Caco-2 (cell line): ENCODE data around the gene ANO3. TPM values are rescaled to one million over a fixed set of nuclear protein-coding genes. Genes with fewer than 3 reads are reported as not detected.

Experiments
- BruUV-seq: library from RNA; stranded (reverse); fragments of 400-500 nt; replicated peaks from 2 replicates; lab custom pipeline; 2021; lab: Mats Ljungman, UMichigan
- CTCF ChIA-PET: fragments of 300-600 bp; sonication (Branson Sonifier 250); formaldehyde crosslinking; loops from one replicate; lab custom pipeline; 2022; ENCODE audit warnings: antibody characterized with exemption; lab: Charles Lee
- POLR2A ChIA-PET: fragments of 300-600 bp; sonication (Branson Sonifier 250); formaldehyde crosslinking; loops from one replicate; lab custom pipeline; 2022; ENCODE audit warnings: antibody characterized with exemption; lab: Charles Lee
- DNase-seq, 2 experiments: peaks; one replicate each; pipeline versions ENCODE4 v3.0.0 to v3.0.0-alpha.2; 2020 to 2022
- H3K27me3 ChIP-seq: replicated peaks from 2 replicates; pipeline ENCODE4 v1.6.0; 2011; ENCODE audit warnings: low read length; ENCODE audit not compliant: control insufficient read depth, insufficient read depth
- H3K36me3 ChIP-seq: 2 replicates; pipeline ENCODE4 v1.5.1; 2011; ENCODE audit warnings: low read length; ENCODE audit not compliant: control insufficient read depth, insufficient read depth
- H3K4me1 ChIP-seq: fragments of 250-450 bp; sonication (Bioruptor Pico); 2 replicates; pipeline ENCODE4 v1.5.1; 2020; ENCODE audit warnings: mild to moderate bottlenecking
- H3K4me3 ChIP-seq: 2 replicates; pipeline ENCODE4 v1.5.1; 2011; ENCODE audit warnings: low read depth, mild to moderate bottlenecking, control low read depth, low read length
- H3K9me3 ChIP-seq: fragments of 250-450 bp; sonication (Bioruptor Pico); 2 replicates; pipeline ENCODE4 v1.5.1; 2020; ENCODE audit warnings: mild to moderate bottlenecking, moderate library complexity
- H3K27ac Mint-ChIP-seq: one replicate; pipeline ENCODE4 v1.8.0; 2022; ENCODE audit warnings: mixed read lengths; ENCODE audit not compliant: unreplicated experiment
- H3K27me3 Mint-ChIP-seq: one replicate; pipeline ENCODE4 v1.8.0; 2022; ENCODE audit warnings: mixed read lengths; ENCODE audit not compliant: insufficient read depth, unreplicated experiment
- H3K36me3 Mint-ChIP-seq: one replicate; pipeline ENCODE4 v1.8.0; 2022; ENCODE audit warnings: mild to moderate bottlenecking, mixed read lengths; ENCODE audit not compliant: insufficient read depth, unreplicated experiment
- H3K4me1 Mint-ChIP-seq: one replicate; pipeline ENCODE4 v1.8.0; 2022; ENCODE audit warnings: low read depth, mixed read lengths; ENCODE audit not compliant: unreplicated experiment
- H3K4me3 Mint-ChIP-seq: one replicate; pipeline ENCODE4 v1.8.0; 2022; ENCODE audit warnings: mild to moderate bottlenecking, moderate library complexity, mixed read lengths; ENCODE audit not compliant: unreplicated experiment
- H3K9me3 Mint-ChIP-seq: one replicate; pipeline ENCODE4 v1.8.0; 2022; ENCODE audit warnings: mixed read lengths; ENCODE audit not compliant: unreplicated experiment
- CTCF ChIP-seq, 2 experiments: fragments of 200-600 bp in 1 of 2; IDR thresholded peaks; 1 replicate in 1 of 2; 2 replicates in 1 of 2; pipeline versions ENCODE4 v1.5.1 to v1.8.0; 2011 to 2022; ENCODE audit warnings: antibody characterized with exemption in 1 of 2, control low read depth in 1 of 2, inconsistent platforms in 1 of 2, low read depth in 1 of 2, low read length in 1 of 2, mild to moderate bottlenecking in 1 of 2, moderate library complexity in 1 of 2; ENCODE audit not compliant: insufficient read depth in 1 of 2, severe bottlenecking in 1 of 2, unreplicated experiment in 1 of 2
- intact Hi-C: fragments of 100-400 bp; cut with micrococcal nuclease; formaldehyde crosslinking; loops from one replicate; pipeline ENCODE4 v1.10.0; 2022; ENCODE audit not compliant: unreplicated experiment
- total RNA-seq: library from RNA; stranded (reverse); gene quantifications from 2 replicates; pipeline ENCODE4 v1.2.3, GENCODE V29; 2022

The ANO3 gene
- total RNA-seq, 1 experiment from 2014 or later: not detected

GRCh38 chr11:26439854-26440253 lies 107.9 kb downstream of the ANO3 start:
- CTCF ChIA-PET: no interaction called here
- H3K4me3 ChIP-seq: no peak overlapping the region
- Mint-ChIP-seq H3K4me1 (no peaks in the 10 kb centered on the region), H3K9me3 (no peaks in the 10 kb centered on the region), H3K27ac (no peak overlapping the region), H3K4me3 (no peak overlapping the region), H3K36me3 (no peaks in the 10 kb centered on the region), H3K27me3 (no peaks in the 10 kb centered on the region)
- no peaks in the 10 kb centered on the region for H3K9me3 ChIP-seq
- POLR2A ChIA-PET: no interaction called here
- intact Hi-C loops: no loop called here
- no peaks in the 10 kb centered on the region for H3K4me1 ChIP-seq
- H3K27me3 ChIP-seq: no peaks in the 10 kb centered on the region
- TF ChIP-seq CTCF (IDR thresholded peaks at IDR 0.05; ENCODE audit: insufficient read depth in 1 of 2, low read depth in 1 of 2, low read length in 1 of 2, severe bottlenecking in 1 of 2, unreplicated experiment in 1 of 2): no peak
- no TSS peak for BruUV-seq
- DNase-seq: no peak
- no peaks in the 10 kb centered on the region for H3K36me3 ChIP-seq

GRCh38 chr11:26442131-26442530 lies 110.2 kb downstream of the ANO3 start:
- Histone ChIP-seq H3K9me3 (no peaks in the 10 kb centered on the region), H3K4me3 (no peak overlapping the region), H3K27me3 (no peaks in the 10 kb centered on the region), H3K36me3 (no peaks in the 10 kb centered on the region), H3K4me1 (no peaks in the 10 kb centered on the region)
- no peaks in the 10 kb centered on the region for H3K36me3 Mint-ChIP-seq
- H3K9me3 Mint-ChIP-seq: no peaks in the 10 kb centered on the region
- intact Hi-C loops: no loop called here
- no peak overlapping the region for H3K27ac Mint-ChIP-seq
- no peaks in the 10 kb centered on the region for H3K4me1 Mint-ChIP-seq
- no peak for DNase-seq
- BruUV-seq: no TSS peak
- POLR2A ChIA-PET: no interaction called here
- H3K27me3 Mint-ChIP-seq: no peaks in the 10 kb centered on the region
- no peak overlapping the region for H3K4me3 Mint-ChIP-seq
- TF ChIP-seq CTCF (IDR thresholded peaks at IDR 0.05; ENCODE audit: insufficient read depth in 1 of 2, low read depth in 1 of 2, low read length in 1 of 2, severe bottlenecking in 1 of 2, unreplicated experiment in 1 of 2): no peak
- CTCF ChIA-PET: no interaction called here

- no peaks in the 10 kb centered on the region for H3K36me3 ChIP-seq
- H3K9me3 Mint-ChIP-seq: no peaks in the 10 kb centered on the region
- intact Hi-C loops: no loop called here
- no peak for TF ChIP-seq CTCF (IDR thresholded peaks at IDR 0.05; ENCODE audit: insufficient read depth in 1 of 2, low read depth in 1 of 2, low read length in 1 of 2, severe bottlenecking in 1 of 2, unreplicated experiment in 1 of 2)
- no peak overlapping the region for H3K4me3 ChIP-seq
- H3K4me3 Mint-ChIP-seq: no peak overlapping the region
- no peaks in the 10 kb centered on the region for H3K36me3 Mint-ChIP-seq
- H3K27me3 Mint-ChIP-seq: no peaks in the 10 kb centered on the region
- no peak for DNase-seq
- POLR2A ChIA-PET: no interaction called here
- no peaks in the 10 kb centered on the region for H3K27me3 ChIP-seq
- CTCF ChIA-PET: no interaction called here
- H3K27ac Mint-ChIP-seq: no peak overlapping the region
- no peaks in the 10 kb centered on the region for H3K4me1 ChIP-seq
- no peaks in the 10 kb centered on the region for H3K4me1 Mint-ChIP-seq
- no TSS peak for BruUV-seq
- H3K9me3 ChIP-seq: no peaks in the 10 kb centered on the region
Observed at GRCh38 chr11:26443617-26444016, 111.7 kb downstream of the ANO3 start.
